Uterus (tissue), 2 donors: ENCODE data around the gene STK11IP.

Experiments
- CTCF ChIP-seq, 4 experiments: fragments of 200-600 bp in 2 of 4; fragments of 450-650 bp in 2 of 4; sonication (generic) in 2 of 4; IDR thresholded peaks; one replicate each; pipeline ENCODE4 v1.5.1; 2016 to 2019; ENCODE audit warnings: antibody characterized with exemption in 4 of 4, mild to moderate bottlenecking in 2 of 4, moderate library complexity in 1 of 4
- POLR2A ChIP-seq, 2 donors: fragments of 450-650 bp; IDR thresholded peaks; one replicate each; pipeline ENCODE4 v1.6.1; 2016; ENCODE audit warnings: antibody characterized with exemption in 2 of 2, mild to moderate bottlenecking in 1 of 2, moderate library complexity in 1 of 2

DNA sequence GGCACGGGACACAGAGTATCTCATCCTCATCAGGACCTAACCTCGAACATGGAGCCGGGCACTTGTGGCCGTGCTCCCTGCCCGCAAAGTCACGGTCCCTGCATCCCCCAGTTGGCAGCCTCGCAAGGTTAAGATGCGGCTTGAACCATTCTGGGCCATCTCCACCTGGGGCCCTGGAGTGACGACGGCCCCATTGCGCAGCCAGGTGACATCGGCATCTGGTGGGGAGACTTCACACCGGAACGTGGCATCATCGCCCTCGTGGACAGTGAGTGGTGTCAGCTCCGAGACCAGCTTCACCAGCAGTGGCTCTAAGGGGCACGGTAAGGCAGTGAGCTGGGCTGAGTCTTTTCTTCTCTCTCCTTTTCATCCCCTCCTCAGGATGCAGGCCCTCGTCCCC lies 41.2 kb upstream of the STK11IP start:
- TF ChIP-seq POLR2A (IDR thresholded peaks at IDR 0.05) (no peak), CTCF (IDR thresholded peaks at IDR 0.05) (no peak)
